HG03025 (cell line): ENCODE measurements around the gene CDKAL1.
"Not testable (repeated sequence)": the region's sequence is repeated elsewhere in the genome, so short reads cannot be mapped to it uniquely, and the experiment has no call there.

ENCODE experiments used
- ATAC-seq: cut with Tn5 transposase; IDR thresholded peaks from one replicate; pipeline ENCODE4 v1.9.1; 2021; ENCODE audit warnings: mild to moderate bottlenecking, moderate library complexity; ENCODE audit not compliant: unreplicated experiment, low FRiP score

Gene CDKAL1

DNA sequence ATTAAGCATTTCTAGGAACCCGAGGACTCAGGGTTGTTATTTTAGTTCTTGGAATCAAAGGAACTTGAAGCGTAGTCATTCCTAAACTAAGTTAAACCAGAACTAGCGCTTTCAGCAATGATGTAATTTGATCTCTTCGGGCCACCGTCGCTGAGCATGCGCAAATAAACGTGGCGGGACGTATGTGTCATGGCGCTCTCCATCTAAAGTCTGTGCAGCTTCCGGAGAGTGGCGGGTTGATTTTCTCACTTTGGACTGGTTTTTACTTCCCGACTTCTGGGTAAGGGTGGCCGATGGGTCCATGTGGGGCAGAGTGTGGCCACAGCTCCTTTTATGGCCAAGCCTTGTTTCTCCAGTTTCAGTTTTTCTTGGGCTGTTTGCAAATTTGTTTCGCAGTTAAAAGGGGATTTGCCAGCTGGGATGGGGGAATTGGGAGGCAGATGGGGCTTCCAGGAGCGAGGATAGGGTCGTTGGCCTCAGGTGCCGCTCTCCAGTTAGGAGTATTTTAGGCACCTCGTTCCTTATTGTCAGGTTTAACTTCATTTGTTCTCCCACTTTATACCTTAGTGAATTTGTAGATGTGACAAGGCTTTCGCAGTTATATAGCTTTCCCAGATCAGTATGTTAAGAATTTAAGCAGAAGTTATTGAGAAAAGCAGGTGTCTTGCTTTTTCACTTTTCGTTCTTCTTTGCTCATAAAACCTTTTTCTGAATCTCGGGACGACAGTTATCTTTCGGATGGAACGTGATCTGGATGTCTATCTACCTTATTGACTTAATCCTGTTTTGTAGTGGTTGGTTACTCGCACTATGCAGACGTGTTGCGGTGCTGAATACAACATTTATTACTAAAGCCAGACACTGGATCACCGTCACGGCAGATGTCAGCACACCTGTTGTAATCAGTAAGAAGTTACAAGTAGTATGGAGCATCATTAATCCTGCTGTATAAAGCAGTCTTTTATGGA lies at the start of gene CDKAL1:
CDKAL1 (plus strand) TSS at position 163 of the 968 bp plus-strand sequence. CDS start 11,894 bp downstream, outside the sequence.
- peak; percentile 83 for ATAC-seq

DNA sequence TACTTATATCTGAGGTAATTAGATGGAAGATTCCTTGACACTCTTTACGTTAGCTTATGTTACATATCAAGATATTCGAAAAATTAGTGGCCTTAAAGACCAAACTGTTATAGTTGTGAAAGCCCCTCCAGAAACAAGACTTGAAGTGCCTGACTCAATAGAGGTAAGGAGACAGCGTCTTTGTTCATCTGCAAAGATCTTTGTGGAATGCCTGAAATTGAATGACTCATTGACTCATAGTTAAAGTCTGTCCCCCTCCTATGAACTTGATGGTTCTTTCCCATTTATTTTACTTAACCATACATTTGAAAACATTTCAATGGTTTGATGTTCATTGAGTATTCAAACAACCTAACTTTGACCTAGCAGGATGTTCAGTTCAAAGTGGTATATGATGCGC lies 47.6 kb upstream of the CDKAL1 start:
- no peak for ATAC-seq

DNA sequence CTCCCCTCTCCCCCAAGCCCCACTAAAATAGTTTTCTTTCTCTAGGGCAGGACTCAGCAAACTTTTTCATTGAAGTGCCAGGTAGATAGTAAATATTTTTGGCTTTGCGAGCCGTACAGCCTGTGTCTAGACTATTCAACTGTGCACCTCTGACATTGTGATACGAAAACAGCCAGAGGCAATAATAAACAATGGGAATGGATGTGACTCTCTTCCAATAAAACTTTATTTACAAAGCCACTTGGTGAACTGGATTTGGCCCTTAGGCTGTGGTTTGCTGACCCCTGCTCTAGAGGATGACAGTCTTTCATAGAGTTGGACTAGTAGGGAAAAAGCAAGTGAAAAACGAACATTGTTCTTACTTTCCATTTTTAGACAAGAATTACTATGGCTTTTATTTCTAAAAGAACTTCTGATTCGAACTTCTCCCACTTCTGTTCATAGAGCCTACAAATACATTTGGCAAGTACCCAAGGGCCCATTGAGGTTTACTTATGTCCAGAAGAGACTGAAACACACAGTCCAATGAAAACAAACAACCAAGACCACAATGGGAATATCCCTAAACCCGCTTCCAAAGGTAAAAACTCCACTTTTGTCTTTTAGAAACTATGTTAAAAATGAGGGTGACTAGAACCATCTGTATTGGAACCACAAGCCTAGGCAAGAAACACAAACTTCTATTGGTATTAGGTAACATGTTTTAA lies 46.4 kb upstream of the CDKAL1 start:
- ATAC-seq = no peak

DNA sequence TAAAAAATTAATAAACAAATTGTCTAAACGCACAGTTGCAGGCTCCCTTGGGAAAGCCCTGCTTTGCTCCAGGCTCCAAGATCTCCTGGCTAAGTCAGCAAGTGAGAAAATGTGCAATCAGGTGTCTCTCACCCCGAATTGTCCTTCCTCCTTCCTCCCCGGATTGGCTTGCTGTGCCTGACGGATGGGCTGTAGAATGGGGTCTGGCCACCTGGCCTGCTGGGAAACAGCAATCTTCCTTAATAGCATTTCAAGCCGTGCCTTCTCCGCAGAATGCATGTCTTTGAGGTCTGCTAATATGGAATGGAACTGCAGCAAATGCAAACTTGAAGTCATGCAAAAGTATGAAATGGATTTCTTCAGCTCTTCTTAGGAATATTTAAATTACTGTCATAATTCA lies 43.7 kb upstream of the CDKAL1 start:
- ATAC-seq = no peak

DNA sequence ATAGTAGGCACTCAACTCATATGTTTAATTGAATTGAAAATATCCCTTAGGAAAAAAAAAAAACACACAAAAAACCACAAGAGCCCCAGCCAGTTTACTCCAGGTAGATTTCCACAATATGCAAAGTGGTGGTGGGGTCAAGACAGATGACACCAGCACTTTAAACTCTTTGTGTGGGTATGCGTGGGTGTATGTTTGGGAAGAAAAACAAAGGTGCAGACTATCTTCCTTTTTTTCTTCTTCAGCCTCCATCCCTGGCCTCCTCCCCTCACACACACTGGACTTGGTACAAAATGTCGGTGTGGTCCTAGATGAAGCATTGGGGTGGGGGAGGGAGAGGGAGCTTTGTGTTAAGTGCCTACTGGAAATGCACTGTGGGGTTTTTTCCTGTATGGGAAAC lies 42.2 kb upstream of the CDKAL1 start:
- no peak for ATAC-seq

DNA sequence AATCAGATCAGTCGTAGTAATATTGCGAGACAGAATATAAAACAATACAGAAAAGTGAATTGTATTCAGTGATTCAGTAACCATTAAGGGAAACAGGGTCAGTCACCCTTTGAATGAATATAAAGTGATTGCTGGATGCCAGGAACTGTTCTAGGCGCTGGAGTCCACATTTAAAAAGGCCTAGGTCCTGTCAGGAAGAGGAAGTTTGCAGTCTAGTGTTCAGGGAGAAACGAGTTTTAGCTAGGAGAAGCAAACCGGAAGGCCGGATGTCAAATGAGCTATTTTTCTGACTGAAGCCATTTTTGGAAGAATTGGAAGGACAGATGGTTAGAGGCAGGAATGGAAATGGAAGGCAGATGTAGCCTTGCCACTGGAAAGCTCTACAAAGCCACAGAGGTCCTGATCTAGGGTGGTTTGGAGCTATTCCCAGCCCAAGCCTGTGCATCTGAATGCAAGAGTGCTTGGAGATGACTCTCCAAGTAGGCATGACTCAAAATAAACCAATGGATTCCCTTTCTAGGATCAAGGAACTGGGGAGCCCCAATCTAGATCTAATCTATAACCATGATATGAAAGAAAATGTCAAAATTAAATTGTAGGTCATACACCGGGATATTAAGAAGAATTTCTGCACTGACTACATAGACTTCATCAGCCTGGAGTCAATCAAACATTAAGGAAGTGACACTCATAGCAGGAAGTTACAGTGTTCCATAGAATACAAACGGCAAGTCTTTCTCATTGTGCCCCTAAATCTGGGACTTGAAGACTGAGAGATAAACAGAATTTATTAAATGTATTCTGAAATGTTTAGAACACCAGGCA lies 36.8 kb upstream of the CDKAL1 start:
- ATAC-seq = no peak

DNA sequence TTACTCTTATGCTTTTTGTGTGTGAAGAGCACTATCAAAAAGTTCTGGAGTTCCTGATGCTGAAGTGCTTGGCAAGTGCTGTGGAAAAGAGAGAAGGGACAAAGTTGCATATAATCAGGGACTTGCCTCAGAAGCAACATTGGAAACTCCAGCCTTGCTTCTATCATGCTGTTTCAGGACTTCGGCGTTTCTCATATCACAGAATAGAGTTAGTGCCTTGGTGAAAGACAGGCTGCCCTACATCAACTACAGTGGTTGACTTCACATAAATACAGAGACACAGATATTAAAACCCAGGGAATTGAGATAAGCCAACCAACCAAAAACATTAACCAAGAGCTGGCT lies 36.2 kb upstream of the CDKAL1 start:
- no peak for ATAC-seq

DNA sequence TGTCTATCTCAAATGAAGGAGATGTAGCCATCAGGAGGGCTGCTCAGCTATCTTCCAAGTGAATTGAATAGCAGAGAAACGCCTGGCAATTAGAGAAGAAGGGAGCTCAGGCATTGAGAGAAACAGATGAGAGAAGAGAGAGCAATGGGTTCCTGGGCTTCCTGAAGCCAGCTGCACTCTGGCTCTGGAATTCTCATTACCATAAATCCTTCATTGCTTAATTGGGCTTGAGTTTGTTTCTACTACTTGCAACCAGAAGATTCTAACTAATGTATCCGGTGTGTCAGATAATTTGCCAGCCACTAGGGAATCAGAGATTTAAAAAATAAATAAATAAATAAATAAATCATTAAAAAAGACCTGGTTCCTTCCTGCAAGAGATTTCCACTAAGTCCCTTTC lies 25.0 kb upstream of the CDKAL1 start:
- no peak for ATAC-seq

DNA sequence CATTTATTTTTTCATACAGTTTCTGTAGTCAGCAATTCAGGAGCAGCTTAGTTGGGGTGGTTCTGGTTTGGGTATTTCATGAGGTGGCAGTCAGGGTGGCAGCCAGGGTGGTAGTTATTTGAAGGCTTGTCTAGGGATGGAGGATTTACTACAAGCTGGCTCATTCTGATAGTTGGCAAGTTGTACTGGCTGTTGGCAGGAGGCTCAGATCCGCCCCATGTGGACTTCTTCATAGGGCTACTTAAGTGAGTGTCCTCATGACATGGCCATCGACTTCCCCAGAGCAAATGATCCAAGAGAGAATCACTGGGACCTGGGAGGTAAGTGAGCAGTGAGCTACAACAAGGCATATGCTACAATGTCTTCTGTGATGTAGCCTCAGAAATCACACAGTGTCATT lies 22.4 kb upstream of the CDKAL1 start:
- no peak for ATAC-seq

DNA sequence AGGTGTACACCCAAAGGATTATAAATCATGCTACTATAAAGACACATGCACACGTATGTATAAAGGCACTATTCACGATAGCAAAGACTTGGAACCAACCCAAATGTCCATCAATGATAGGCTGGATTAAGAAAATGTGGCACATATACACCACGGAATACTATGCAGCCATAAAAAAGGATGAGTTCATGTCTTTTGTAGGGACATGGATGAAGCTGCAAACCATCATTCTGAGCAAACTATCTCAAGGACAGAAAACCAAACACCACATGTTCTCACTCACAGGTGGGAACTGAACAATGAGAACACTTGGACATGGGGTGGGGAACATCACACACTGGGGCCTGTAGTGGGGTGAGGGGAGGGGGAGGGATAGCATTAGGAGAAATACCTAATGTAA lies 9.0 kb upstream of the CDKAL1 start:
- ATAC-seq = not testable (repeated sequence)

DNA sequence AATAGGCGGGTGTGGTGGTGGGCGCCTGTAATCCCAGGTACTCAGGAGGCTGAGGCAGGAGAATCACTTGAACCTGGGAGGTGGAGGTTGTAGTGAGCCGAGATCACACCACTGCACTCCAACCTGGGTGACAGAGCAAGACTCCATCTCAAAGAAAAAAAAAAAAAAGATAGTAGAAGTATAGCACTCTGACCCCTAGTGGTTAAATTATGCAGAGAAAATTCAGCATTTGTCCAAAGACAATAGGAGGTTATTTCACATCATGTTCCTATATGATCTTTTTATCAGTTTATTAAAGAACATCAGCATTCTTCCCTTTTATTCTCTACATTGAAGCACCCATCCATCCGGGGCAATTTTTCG lies 5.2 kb upstream of the CDKAL1 start:
- peak; percentile 50 for ATAC-seq

DNA sequence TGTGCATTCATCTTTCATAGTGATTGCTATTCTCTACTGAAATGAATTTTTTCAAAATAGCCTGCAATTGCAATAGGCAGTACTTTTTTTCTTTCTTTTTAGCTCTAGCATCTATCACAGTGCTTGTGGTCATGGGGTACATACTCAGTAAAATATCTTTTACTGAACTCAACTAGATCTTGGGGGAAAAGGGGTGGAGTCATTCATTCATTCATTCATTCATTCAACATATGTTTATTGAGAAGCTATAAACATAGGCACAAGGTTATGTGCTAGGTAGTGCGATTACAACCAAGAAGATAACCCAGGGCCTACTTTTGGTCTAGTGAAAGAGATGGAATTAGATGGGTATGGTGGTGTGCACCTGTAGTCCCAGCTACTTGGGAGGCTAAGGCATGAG lies 1.4 kb upstream of the CDKAL1 start:
- ATAC-seq = no peak

DNA sequence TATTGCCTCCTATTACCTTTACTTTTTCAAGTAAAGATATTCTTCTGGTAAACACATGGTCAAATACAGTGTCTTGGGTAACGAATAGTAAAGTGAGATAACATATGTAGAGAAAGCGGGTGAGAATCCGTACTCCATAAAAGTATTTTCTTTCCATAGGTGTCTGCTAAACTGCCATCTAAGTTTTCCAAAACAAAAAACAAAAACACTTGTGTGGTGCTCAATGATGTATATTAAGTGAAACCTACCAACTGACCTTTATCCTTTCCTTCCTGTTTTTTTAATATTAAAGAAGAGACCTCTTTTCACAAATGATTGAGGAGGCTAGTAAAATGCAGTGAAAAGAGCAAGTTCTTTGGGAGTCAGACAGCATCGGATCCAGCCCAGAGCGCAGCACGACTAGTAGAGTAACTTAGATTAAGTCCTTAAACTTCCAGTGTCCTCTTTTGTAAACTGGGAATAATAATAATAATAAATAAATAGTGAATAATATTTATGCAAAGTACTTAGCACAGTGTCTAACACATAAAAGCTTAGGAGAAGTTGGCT lies 437 bp upstream of the CDKAL1 start:
- ATAC-seq = no peak

DNA sequence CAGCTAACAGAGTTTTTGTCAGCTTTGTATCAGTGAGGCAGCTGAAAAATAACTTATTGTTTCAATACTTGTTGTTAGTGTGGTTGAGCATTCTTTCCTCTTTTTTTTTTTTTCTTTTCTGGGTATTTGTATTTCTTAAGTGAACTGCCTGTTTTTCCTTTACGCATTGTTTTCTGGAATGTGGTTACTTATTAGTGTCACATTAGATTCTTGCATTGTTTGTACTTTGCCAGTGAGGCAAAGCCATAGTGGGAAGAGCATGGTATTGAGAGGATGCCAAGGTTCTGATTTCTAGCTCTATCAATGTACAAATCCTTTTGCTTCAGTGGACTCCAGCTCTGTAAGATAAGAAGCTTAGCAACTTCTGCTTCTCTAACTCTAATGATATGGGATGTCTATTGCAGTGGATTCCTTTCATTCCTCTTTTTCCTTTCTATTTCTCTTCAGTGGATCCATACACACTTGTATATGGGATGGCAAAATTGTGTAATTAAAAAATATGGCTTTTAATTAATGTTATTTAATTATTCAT lies 3.9 kb downstream of the CDKAL1 start:
- ATAC-seq = no peak

DNA sequence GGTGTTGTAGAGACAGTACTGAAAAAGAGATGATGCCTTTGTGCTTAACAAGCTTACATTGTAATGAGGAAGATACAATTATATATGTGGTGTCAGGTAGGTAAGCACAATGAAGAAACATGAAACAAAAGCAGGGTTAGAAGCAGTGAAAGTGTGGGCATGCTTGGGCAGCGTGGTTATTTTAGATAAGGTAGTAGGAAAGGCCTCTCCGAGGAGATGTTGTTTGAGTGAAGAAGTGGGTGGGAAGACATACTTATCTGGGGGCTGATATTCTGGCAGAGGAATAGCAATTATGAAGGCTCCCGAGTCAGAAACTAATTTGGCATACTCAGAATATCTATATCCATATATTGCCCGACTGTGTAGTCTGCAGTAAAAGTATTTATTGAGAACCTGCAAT lies 4.7 kb downstream of the CDKAL1 start:
- ATAC-seq = no peak

DNA sequence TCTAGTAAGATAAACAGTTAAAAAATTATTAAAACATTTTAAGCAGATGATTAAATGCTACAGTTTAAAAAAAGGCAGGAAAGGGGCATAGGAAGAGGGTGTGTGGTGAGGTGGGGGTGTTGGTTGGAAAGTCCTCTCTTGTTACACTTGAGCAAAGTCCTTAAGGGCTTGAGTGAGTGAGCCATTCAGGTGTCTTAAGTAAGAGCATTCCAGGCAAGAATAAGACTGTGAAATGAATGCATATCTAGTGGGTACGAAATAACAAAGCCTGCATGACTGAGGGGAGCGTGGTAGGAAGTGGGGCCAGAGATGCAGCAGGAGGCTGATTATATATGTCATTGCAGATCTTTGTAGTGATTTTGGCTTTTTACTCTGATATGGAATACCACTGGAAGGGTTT lies 5.1 kb downstream of the CDKAL1 start:
- no peak for ATAC-seq

DNA sequence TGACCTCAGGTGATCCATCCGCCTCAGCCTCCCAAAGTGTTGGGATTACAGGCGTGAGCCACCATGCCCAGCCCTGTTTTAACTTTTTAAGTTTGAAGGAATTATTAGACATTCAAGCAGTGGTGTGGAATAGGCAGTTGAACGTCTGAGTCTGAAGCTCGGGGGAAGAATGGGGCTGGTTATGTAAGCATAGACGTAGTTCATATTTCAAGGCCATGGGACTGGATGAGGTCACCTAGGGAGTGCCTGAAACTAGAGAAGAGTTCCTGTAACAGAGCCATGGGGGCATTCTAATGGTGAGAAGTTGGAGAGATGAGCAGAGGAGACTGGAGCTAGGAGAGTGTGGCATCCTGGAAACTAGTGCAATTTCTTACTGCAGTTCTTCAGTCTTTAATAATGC lies 6.4 kb downstream of the CDKAL1 start:
- ATAC-seq = no peak

DNA sequence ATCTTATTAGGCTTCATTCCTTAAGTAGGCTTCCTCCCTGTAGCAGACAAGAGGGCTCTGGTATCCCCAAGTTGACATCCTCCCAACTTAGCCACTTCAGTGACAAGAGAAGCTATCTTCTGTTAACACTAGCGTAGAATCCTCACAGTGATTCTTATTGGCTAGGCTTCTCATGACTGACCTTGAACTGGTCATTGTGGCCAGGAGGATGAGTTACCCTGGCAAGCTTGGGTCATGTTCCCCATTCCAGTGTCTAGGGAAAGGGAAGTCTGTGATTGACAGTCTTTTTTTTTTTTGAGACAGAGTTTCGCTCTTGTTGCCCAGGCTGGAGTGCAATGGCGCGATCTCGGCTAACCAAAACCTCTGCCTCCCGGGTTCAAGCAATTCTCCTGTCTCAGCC lies 7.1 kb downstream of the CDKAL1 start:
- no peak for ATAC-seq

DNA sequence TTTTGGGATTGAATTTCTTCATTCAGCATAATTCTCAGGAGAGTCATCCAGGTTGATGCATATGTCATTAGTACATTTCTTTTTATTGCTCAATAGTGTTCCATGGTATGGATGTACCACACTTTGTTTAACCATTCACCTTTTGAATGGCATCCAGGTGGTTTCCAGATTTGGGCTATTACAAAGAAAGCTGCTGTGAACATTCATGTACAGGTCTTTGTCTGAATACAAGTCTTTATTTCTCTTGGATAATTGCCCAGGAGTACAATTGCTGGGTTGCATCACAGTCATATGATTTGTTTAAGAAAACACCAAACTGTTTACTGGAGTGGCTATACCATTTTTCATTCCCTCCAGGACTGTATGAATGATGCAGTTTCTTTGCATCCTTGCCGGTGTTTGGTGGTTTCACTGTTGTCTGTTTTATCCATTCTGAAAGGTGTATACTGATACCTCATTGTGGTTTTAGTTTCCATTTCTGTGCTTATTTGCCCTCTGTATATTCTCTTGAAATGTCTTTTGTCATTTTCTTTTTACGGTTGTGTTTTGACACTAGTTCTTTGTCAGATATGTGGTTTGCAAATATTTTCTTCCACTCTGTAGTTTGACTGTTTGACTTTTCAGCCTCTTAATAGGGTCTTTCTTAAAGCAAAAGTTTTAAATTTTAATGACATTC lies 8.8 kb downstream of the CDKAL1 start:
- peak; percentile 98 for ATAC-seq

DNA sequence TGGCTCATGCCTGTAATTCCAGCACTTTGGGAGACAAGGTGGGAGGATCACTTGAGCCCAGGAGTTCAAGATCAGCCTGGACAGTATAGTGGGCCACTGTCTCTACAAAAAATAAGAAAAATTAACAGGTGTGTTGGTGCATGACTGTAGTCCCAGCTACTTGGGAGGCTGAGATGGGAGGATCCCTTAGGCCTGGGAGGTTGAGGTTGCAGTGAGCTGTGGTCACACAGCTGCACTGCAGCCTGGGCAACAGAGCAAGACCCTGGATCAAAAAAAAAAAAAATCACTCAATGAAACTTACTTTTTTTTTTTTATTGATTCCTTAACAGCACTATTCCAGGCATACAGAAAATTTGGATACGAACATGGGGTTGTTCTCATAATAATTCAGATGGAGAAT lies 14.0 kb downstream of the CDKAL1 start:
- ATAC-seq = no peak
